Measurements from ENCODE around the gene TMEM168.

DNA sequence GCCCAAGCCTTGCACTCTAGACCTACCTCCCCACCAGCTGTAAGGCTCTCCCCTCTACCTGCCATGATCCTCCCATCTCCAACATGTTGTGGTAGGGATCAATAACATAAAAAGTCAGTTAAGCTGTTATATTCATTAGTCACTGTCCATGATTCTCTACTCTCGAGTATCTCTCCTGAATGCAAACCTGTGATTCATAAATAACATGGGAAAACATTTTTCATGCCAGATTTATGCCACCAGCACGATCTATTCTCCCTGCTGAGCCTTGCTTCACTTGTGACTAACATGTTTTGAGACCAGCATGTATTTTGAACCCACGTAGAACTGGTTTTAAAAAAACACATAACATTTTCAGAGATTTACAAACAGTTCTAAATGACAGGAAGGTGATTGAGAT lies 30.3 kb downstream of the TMEM168 start:
- TF ChIP-seq, protein P1, sequence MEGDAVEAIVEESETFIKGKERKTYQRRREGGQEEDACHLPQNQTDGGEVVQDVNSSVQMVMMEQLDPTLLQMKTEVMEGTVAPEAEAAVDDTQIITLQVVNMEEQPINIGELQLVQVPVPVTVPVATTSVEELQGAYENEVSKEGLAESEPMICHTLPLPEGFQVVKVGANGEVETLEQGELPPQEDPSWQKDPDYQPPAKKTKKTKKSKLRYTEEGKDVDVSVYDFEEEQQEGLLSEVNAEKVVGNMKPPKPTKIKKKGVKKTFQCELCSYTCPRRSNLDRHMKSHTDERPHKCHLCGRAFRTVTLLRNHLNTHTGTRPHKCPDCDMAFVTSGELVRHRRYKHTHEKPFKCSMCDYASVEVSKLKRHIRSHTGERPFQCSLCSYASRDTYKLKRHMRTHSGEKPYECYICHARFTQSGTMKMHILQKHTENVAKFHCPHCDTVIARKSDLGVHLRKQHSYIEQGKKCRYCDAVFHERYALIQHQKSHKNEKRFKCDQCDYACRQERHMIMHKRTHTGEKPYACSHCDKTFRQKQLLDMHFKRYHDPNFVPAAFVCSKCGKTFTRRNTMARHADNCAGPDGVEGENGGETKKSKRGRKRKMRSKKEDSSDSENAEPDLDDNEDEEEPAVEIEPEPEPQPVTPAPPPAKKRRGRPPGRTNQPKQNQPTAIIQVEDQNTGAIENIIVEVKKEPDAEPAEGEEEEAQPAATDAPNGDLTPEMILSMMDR (IDR thresholded peaks at IDR 0.05) = no peak
- no peak for TF ChIP-seq POLR2A (IDR thresholded peaks at IDR 0.05)
